CD4-positive, alpha-beta memory T cell (primary cell): ENCODE measurements around the gene EEF1AKMT1. TPM values are rescaled to one million over a fixed set of nuclear protein-coding genes. Genes with fewer than 3 reads are reported as not detected.

ENCODE experiments used
- CTCF ChIA-PET: fragments of 350-600 bp; sonication (Branson Sonifier 250); formaldehyde crosslinking; loops from one replicate; lab custom pipeline; 2021; ENCODE audit warnings: inconsistent platforms; ENCODE audit not compliant: partially characterized antibody; lab: Charles Lee
- POLR2A ChIA-PET: fragments of 350-600 bp; sonication (Branson Sonifier 250); formaldehyde crosslinking; loops from one replicate; lab custom pipeline; 2021; ENCODE audit not compliant: partially characterized antibody; lab: Charles Lee
- DNase-seq, 5 donors: peaks; one replicate each; pipeline versions ENCODE4 v3.0.0 to v3.0.0-alpha.2; 2020 to 2022; ENCODE audit warnings: mixed read lengths in 1 of 5
- H3K27ac ChIP-seq: one replicate; pipeline ENCODE4 v1.7.0; 2013; ENCODE audit warnings: low read depth, low read length
- H3K27me3 ChIP-seq: 2 replicates; pipeline ENCODE4 v1.7.0; 2013; ENCODE audit warnings: mild to moderate bottlenecking, low read length, moderate library complexity; ENCODE audit not compliant: insufficient read depth
- H3K36me3 ChIP-seq: 2 replicates; pipeline ENCODE4 v1.7.0; 2013; ENCODE audit warnings: mild to moderate bottlenecking, low read length, moderate library complexity; ENCODE audit not compliant: insufficient read depth
- H3K4me1 ChIP-seq: 2 replicates; pipeline ENCODE4 v1.7.0; 2013; ENCODE audit warnings: mild to moderate bottlenecking, low read length, moderate library complexity; ENCODE audit not compliant: insufficient read depth
- H3K4me3 ChIP-seq, 2 donors: one replicate each; pipeline ENCODE4 v1.7.0; 2013; ENCODE audit warnings: low read length in 2 of 2, mild to moderate bottlenecking in 1 of 2
- H3K9me3 ChIP-seq, 2 donors: one replicate each; pipeline ENCODE4 v1.7.0; 2013; ENCODE audit warnings: low read length in 2 of 2, control low read depth in 1 of 2; ENCODE audit not compliant: control insufficient read depth in 1 of 2
- H3K27ac Mint-ChIP-seq, 7 donors: one replicate each; pipeline ENCODE4 v1.8.0; 2020 to 2021; ENCODE audit warnings: mixed read lengths in 7 of 7, mild to moderate bottlenecking in 6 of 7, inconsistent platforms in 3 of 7, moderate library complexity in 3 of 7
- H3K27me3 Mint-ChIP-seq, 2 donors: one replicate each; pipeline ENCODE4 v1.8.0; 2020 to 2021; ENCODE audit warnings: mixed read lengths in 2 of 2
- H3K36me3 Mint-ChIP-seq, 2 donors: one replicate each; pipeline ENCODE4 v1.8.0; 2020 to 2021; ENCODE audit warnings: mixed read lengths in 2 of 2, inconsistent platforms in 1 of 2, mild to moderate bottlenecking in 1 of 2
- H3K4me1 Mint-ChIP-seq, 4 donors: one replicate each; pipeline ENCODE4 v1.8.0; 2020 to 2021; ENCODE audit warnings: mixed read lengths in 4 of 4, mild to moderate bottlenecking in 1 of 4
- H3K4me3 Mint-ChIP-seq, 8 donors: one replicate each; pipeline ENCODE4 v1.8.0; 2020 to 2021; ENCODE audit warnings: mixed read lengths in 8 of 8, mild to moderate bottlenecking in 7 of 8, moderate library complexity in 6 of 8, inconsistent platforms in 3 of 8
- H3K9me3 Mint-ChIP-seq, 8 donors: one replicate each; pipeline ENCODE4 v1.8.0; 2020 to 2021; ENCODE audit warnings: mixed read lengths in 8 of 8, mild to moderate bottlenecking in 5 of 8, inconsistent platforms in 3 of 8, moderate library complexity in 1 of 8
- intact Hi-C: fragments of 100-400 bp; cut with micrococcal nuclease; formaldehyde crosslinking; loops from one replicate; pipeline ENCODE4 v1.15.1; 2023
- polyA plus RNA-seq, 2 donors: library from polyadenylated mRNA; unstranded; fragments of 300-500 nt; fragmentation: Illumina TruSeq; gene quantifications; one replicate each; pipeline ENCODE4 v1.2.3, GENCODE V29; 2021
- total RNA-seq, 2 experiments: library from RNA; stranded (reverse); gene quantifications; one replicate each; pipeline ENCODE4 v1.2.3, GENCODE V29; 2021

EEF1AKMT1 gene
- total and polyA plus RNA-seq, 4 experiments from 2014 or later = 8.1 to 16.2 (median 10.1) TPM

DNA sequence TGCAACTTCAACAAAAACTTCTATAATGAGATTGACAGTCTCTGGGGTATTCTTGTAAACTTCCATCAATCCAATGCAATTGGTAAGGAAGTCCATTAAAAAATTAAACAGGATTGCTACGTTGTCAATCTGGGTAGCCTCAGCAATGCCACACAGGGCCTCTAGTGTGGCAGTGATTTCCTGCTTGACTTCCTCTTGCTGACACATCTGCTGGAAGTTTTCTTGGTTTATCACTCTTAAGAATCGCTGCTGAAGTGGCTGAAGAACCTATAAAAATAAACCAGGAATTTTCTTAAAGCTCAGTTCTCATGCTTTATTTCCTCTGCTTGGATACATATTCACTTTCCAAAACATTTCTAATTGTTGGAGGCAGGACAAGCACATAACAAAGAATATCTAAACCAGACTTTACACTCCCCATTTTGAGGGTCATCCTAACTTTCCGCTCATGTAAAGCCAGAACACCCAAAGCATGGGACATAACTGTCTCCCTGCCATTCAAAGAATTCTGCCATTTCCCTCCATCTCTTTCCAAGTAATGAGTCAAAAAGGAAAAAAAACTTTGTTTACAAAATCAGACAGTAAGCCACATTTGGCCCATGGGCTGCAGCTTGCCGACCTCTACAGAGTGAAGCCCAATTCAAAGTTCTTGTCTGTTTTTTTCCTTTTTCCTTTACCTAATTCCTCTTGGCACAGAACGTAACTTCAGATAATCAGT lies 23.2 kb upstream of the EEF1AKMT1 start:
- peaks cover 30% of the 10 kb centered on the region for H3K36me3 ChIP-seq
- Mint-ChIP-seq H3K27me3 (no peaks in the 10 kb centered on the region), H3K4me3 (no peak overlapping the region), H3K27ac (peak overlapping the region in 5 of 7 donors; percentile 8 to 73 (median 37)), H3K36me3 (peaks cover 57 to 65% of the 10 kb centered on the region in 2 donors), H3K4me1 (peaks cover 10 to 17% (median 14%) of the 10 kb centered on the region in 4 donors), H3K9me3 (no peaks in the 10 kb centered on the region)
- no peak for DNase-seq
- H3K27ac ChIP-seq = no peak overlapping the region
- no peaks in the 10 kb centered on the region for H3K9me3 ChIP-seq
- H3K4me1 ChIP-seq = peaks cover 10% of the 10 kb centered on the region
- POLR2A ChIA-PET = no interaction called here
- intact Hi-C loops = no loop called here
- CTCF ChIA-PET = no interaction called here
- no peaks in the 10 kb centered on the region for H3K27me3 ChIP-seq
- no peak overlapping the region for H3K4me3 ChIP-seq

DNA sequence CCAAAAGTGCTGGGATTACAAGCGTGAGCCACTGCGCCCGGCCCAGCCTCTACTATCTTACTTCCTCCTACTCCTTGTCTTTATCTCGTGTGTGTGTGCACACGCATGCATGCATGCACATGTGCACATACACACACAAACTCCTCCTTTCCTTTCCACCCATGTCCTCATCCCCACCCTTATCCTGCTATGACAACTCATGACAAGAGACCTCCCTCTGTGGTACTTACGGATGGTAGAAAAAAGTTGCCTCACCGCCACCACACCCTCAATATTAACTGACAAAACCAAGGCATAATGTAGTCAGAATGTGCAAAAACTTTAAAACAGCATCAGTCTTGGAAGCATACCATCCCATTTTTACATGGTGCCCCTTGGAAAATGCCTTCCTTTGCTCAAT lies 15.9 kb upstream of the EEF1AKMT1 start:
- Mint-ChIP-seq H3K9me3 (no peaks in the 10 kb centered on the region), H3K4me3 (no peak overlapping the region), H3K4me1 (peaks cover 0 to 2% (median under 1%) of the 10 kb centered on the region in 4 donors), H3K36me3 (peaks cover 36 to 55% of the 10 kb centered on the region in 2 donors), H3K27ac (peak overlapping the region in 1 of 7 donors; percentile 58), H3K27me3 (no peaks in the 10 kb centered on the region)
- no peaks in the 10 kb centered on the region for H3K27me3 ChIP-seq
- H3K27ac ChIP-seq = no peak overlapping the region
- H3K4me1 ChIP-seq = no peaks in the 10 kb centered on the region
- intact Hi-C loops = no loop called here
- no peaks in the 10 kb centered on the region for H3K9me3 ChIP-seq
- POLR2A ChIA-PET = no interaction called here
- DNase-seq = no peak
- H3K36me3 ChIP-seq = peaks cover 16% of the 10 kb centered on the region
- CTCF ChIA-PET = no interaction called here
- H3K4me3 ChIP-seq = no peak overlapping the region

GRCh38 chr13:20788312-20788711 lies 14.6 kb upstream of the EEF1AKMT1 start:
- POLR2A ChIA-PET = no interaction called here

GRCh38 chr13:20787180-20787579 lies 13.4 kb upstream of the EEF1AKMT1 start:
- DNase-seq = no peak
- no peak overlapping the region for H3K27ac ChIP-seq
- Mint-ChIP-seq H3K27ac (peak overlapping the region in 1 of 7 donors; percentile 70), H3K4me3 (no peak overlapping the region), H3K36me3 (peaks cover 35 to 65% of the 10 kb centered on the region in 2 donors), H3K4me1 (peaks cover 0 to 6% (median 4%) of the 10 kb centered on the region in 4 donors), H3K9me3 (no peaks in the 10 kb centered on the region), H3K27me3 (no peaks in the 10 kb centered on the region)
- ChIA-PET POLR2A (interaction anchor here (0.6 to 1.4 kb wide), 2 partner anchors 14 to 294 kb away, joined by 3 to 6 read pairs; partner anchors contain the start of gene EEF1AKMT1), CTCF (interaction anchor here (0.7 to 1.4 kb wide), 5 partner anchors 14 to 227 kb away, joined by 3 to 5 read pairs (median 3); partner anchors contain the start of gene EEF1AKMT1)
- no peaks in the 10 kb centered on the region for H3K4me1 ChIP-seq
- peaks cover 29% of the 10 kb centered on the region for H3K36me3 ChIP-seq
- no peak overlapping the region for H3K4me3 ChIP-seq
- no peaks in the 10 kb centered on the region for H3K27me3 ChIP-seq
- intact Hi-C loops = no loop called here
- H3K9me3 ChIP-seq = no peaks in the 10 kb centered on the region

More at GRCh38 chr13:20788312-20788711, 14.6 kb upstream of the EEF1AKMT1 start:
- Mint-ChIP-seq H3K27ac (peak overlapping the region in 1 of 7 donors; percentile 3), H3K27me3 (no peaks in the 10 kb centered on the region), H3K36me3 (peaks cover 33 to 59% of the 10 kb centered on the region in 2 donors), H3K4me1 (peaks cover 0 to 3% (median 1%) of the 10 kb centered on the region in 4 donors), H3K4me3 (no peak overlapping the region), H3K9me3 (no peaks in the 10 kb centered on the region)
- Histone ChIP-seq H3K4me3 (no peak overlapping the region), H3K9me3 (no peaks in the 10 kb centered on the region), H3K4me1 (no peaks in the 10 kb centered on the region), H3K27ac (no peak overlapping the region), H3K36me3 (peaks cover 26% of the 10 kb centered on the region), H3K27me3 (no peaks in the 10 kb centered on the region)
- no peak for DNase-seq
- intact Hi-C loops = no loop called here
- CTCF ChIA-PET = interaction anchor here (0.7 to 1.4 kb wide), 4 partner anchors 10 to 293 kb away, joined by 3 to 5 read pairs (median 3); no protein-coding TSS in a partner anchor

DNA sequence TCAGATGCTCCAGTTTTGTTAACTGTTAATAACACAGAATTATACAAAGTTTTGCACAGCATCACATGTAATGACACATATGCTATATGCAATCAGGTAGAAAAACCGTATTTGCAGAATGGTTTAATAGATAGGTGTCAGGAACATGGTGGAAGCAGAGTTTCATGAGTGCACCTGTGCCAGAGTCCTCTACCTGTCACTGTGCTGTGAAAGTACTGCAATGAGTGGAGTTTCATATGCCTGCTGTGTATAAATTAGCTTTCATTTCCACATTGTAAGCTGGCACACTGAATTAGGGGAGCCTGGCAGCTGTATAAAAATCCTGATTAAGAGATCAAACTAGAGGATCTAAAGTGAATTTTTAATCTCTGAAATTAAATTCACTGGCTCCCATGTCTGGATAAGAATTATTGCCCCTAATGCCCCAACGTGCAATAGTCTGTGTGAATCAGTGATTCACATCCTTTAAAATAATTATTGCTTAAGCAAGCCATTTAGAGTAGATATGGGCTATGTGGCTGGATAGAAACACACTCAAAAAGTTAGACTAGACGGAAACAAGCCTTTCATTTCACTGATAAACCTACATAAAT lies 8.5 kb upstream of the EEF1AKMT1 start:
- no peak overlapping the region for H3K4me3 Mint-ChIP-seq
- Histone ChIP-seq H3K27ac (no peak overlapping the region), H3K36me3 (peaks cover 20% of the 10 kb centered on the region), H3K4me3 (no peak overlapping the region), H3K27me3 (no peaks in the 10 kb centered on the region), H3K4me1 (no peaks in the 10 kb centered on the region), H3K9me3 (no peaks in the 10 kb centered on the region)
- intact Hi-C loops = no loop called here
- H3K27me3 Mint-ChIP-seq = no peaks in the 10 kb centered on the region
- ChIA-PET POLR2A (interaction anchor here (0.6 to 3.4 kb wide), 2 partner anchors 9 to 715 kb away, joined by 3 to 13 read pairs; partner anchors contain the start of gene EEF1AKMT1), CTCF (interaction anchor here (0.7 kb wide), 1 partner anchor 15 kb away, joined by 4 read pairs; no protein-coding TSS in a partner anchor)
- H3K4me1 Mint-ChIP-seq = peaks cover 0 to 6% (median 4%) of the 10 kb centered on the region in 4 donors
- H3K9me3 Mint-ChIP-seq = no peaks in the 10 kb centered on the region
- peaks cover 17 to 41% of the 10 kb centered on the region in 2 donors for H3K36me3 Mint-ChIP-seq
- no peak for DNase-seq
- H3K27ac Mint-ChIP-seq = peak overlapping the region in 1 of 7 donors; percentile 58

- ChIA-PET POLR2A (no interaction called here), CTCF (interaction anchor here (0.8 to 1.3 kb wide), 3 partner anchors 48 to 287 kb away, joined by 3 to 4 read pairs (median 3); no protein-coding TSS in a partner anchor)
- H3K4me3 ChIP-seq = no peak overlapping the region
- Mint-ChIP-seq H3K27me3 (no peaks in the 10 kb centered on the region), H3K9me3 (no peaks in the 10 kb centered on the region), H3K4me3 (no peak overlapping the region), H3K27ac (peak overlapping the region in 5 of 7 donors; percentile 15 to 41 (median 22)), H3K4me1 (peaks cover 0 to 6% (median 4%) of the 10 kb centered on the region in 4 donors), H3K36me3 (peaks cover 14 to 32% of the 10 kb centered on the region in 2 donors)
- H3K36me3 ChIP-seq = peaks cover 20% of the 10 kb centered on the region
- no peak overlapping the region for H3K27ac ChIP-seq
- no peaks in the 10 kb centered on the region for H3K4me1 ChIP-seq
- intact Hi-C loops = no loop called here
- DNase-seq = no peak
- H3K27me3 ChIP-seq = no peaks in the 10 kb centered on the region
- no peaks in the 10 kb centered on the region for H3K9me3 ChIP-seq
Measured at GRCh38 chr13:20780317-20780716, 6.6 kb upstream of the EEF1AKMT1 start.

- POLR2A ChIA-PET = no interaction called here
- intact Hi-C loops = no loop called here
Measured at GRCh38 chr13:20779405-20779804, 5.6 kb upstream of the EEF1AKMT1 start.

More at GRCh38 chr13:20779405-20779804, 5.6 kb upstream of the EEF1AKMT1 start:
- Histone ChIP-seq H3K27ac (no peak overlapping the region), H3K9me3 (no peaks in the 10 kb centered on the region), H3K4me3 (no peak overlapping the region), H3K4me1 (no peaks in the 10 kb centered on the region), H3K27me3 (no peaks in the 10 kb centered on the region), H3K36me3 (peaks cover 12% of the 10 kb centered on the region)
- Mint-ChIP-seq H3K4me1 (peaks cover 3 to 11% (median 8%) of the 10 kb centered on the region in 4 donors), H3K27ac (peak overlapping the region in 1 of 7 donors; percentile 38), H3K27me3 (no peaks in the 10 kb centered on the region), H3K4me3 (no peak overlapping the region), H3K36me3 (peaks cover 14 to 30% of the 10 kb centered on the region in 2 donors), H3K9me3 (no peaks in the 10 kb centered on the region)
- CTCF ChIA-PET = interaction anchor here (0.8 to 1.5 kb wide), 5 partner anchors 8 to 286 kb away, joined by 3 to 4 read pairs (median 3); no protein-coding TSS in a partner anchor
- no peak for DNase-seq
